Stomach smooth muscle (tissue), 2 donors: Measurements from ENCODE around the gene ADARB2.

ENCODE experiments used
- H3K27ac ChIP-seq: one replicate; pipeline ENCODE4 v1.7.0; 2013; ENCODE audit warnings: mild to moderate bottlenecking, low read length, inconsistent platforms
- H3K27me3 ChIP-seq, 2 donors: one replicate each; pipeline ENCODE4 v1.7.0; 2013; ENCODE audit warnings: low read length in 2 of 2; ENCODE audit not compliant: insufficient read depth in 2 of 2, control insufficient read depth in 1 of 2
- H3K36me3 ChIP-seq, 2 donors: one replicate each; pipeline ENCODE4 v1.7.0; 2013; ENCODE audit warnings: low read length in 2 of 2; ENCODE audit not compliant: control insufficient read depth in 2 of 2, insufficient read depth in 2 of 2
- H3K4me1 ChIP-seq: one replicate; pipeline ENCODE4 v1.7.0; 2013; ENCODE audit warnings: low read length; ENCODE audit not compliant: control insufficient read depth, insufficient read depth
- H3K4me3 ChIP-seq, 2 donors: one replicate each; pipeline ENCODE4 v1.7.0; 2013; ENCODE audit warnings: low read length in 2 of 2
- H3K9ac ChIP-seq, 2 donors: one replicate each; pipeline ENCODE4 v1.7.0; 2013; ENCODE audit warnings: low read length in 2 of 2, mild to moderate bottlenecking in 1 of 2
- H3K9me3 ChIP-seq, 2 donors: one replicate each; pipeline ENCODE4 v1.7.0; 2013; ENCODE audit warnings: low read length in 2 of 2; ENCODE audit not compliant: control insufficient read depth in 2 of 2
- donor health status: healthy.
- donor health status: Pancreatic carcinoma.

ADARB2 gene

DNA sequence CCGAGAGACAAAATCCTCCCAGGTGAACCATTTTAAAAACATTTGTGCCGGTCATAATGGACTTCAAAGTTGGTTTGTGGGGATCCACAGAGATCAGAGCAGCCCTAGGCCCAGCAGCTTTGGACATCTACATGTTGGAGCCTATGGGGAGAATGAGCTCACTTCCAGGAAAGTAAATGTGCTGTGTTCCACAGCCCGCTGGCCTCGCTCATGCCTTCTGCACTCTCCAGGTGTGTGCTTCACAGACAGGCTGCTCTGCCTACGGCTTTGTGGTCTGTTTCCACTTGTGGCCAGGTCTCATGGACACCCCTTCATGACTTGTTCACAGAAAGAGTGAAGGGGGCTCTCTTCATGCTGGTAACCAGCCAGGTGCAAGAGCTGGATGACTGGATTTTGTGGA is 141.6 kb downstream of the ADARB2 start:
- Histone ChIP-seq H3K36me3 (no peaks in the 10 kb centered on the region), H3K27me3 (no peaks in the 10 kb centered on the region), H3K27ac (no peak overlapping the region), H3K4me3 (no peak overlapping the region), H3K9ac (no peak overlapping the region), H3K4me1 (no peaks in the 10 kb centered on the region), H3K9me3 (no peaks in the 10 kb centered on the region)

GRCh38 chr10:1595242-1595600 is 142.1 kb downstream of the ADARB2 start:
- no peaks in the 10 kb centered on the region for H3K4me1 ChIP-seq
- H3K27ac ChIP-seq: no peak overlapping the region
- H3K9ac ChIP-seq: no peak overlapping the region
- H3K4me3 ChIP-seq: no peak overlapping the region
- H3K27me3 ChIP-seq: no peaks in the 10 kb centered on the region
- no peaks in the 10 kb centered on the region for H3K9me3 ChIP-seq
- H3K36me3 ChIP-seq: no peaks in the 10 kb centered on the region

GRCh38 chr10:1594372-1595241 is 142.7 kb downstream of the ADARB2 start:
- Histone ChIP-seq H3K4me3 (no peak overlapping the region), H3K27me3 (no peaks in the 10 kb centered on the region), H3K9me3 (no peaks in the 10 kb centered on the region), H3K27ac (no peak overlapping the region), H3K36me3 (no peaks in the 10 kb centered on the region), H3K4me1 (no peaks in the 10 kb centered on the region), H3K9ac (no peak overlapping the region)

DNA sequence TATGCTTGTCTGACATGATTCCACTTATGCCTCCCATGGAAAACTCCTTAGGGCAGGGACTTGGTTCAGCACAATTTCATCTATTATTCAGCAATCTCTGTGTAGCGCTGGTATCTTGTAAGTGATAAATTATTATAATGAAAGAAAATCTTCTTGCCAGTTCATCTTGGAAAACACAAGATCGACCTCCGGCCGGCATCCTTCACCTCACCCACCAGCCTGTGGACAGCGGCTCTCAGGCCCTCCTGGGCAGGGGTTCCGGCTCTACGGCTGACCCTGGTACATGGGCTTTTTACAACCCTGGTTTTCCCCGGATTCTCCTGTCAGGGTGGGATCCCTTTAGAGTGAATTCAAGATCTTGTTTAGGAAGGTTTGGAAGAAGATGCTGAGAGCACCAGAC is 145.6 kb downstream of the ADARB2 start:
- Histone ChIP-seq H3K27me3 (no peaks in the 10 kb centered on the region), H3K9ac (no peak overlapping the region), H3K27ac (no peak overlapping the region), H3K36me3 (no peaks in the 10 kb centered on the region), H3K4me1 (no peaks in the 10 kb centered on the region), H3K4me3 (no peak overlapping the region), H3K9me3 (no peaks in the 10 kb centered on the region)

GRCh38 chr10:1591045-1591444 is 146.3 kb downstream of the ADARB2 start:
- no peak overlapping the region for H3K9ac ChIP-seq

GRCh38 chr10:1589257-1589656 is 148.1 kb downstream of the ADARB2 start:
- Histone ChIP-seq H3K9ac (no peak overlapping the region), H3K27me3 (peaks cover 0 to 2% of the 10 kb centered on the region in 2 donors), H3K4me3 (no peak overlapping the region), H3K4me1 (no peaks in the 10 kb centered on the region), H3K27ac (no peak overlapping the region), H3K9me3 (no peaks in the 10 kb centered on the region), H3K36me3 (no peaks in the 10 kb centered on the region)

More at GRCh38 chr10:1591045-1591444, 146.3 kb downstream of the ADARB2 start:
- Histone ChIP-seq H3K4me1 (no peaks in the 10 kb centered on the region), H3K36me3 (no peaks in the 10 kb centered on the region), H3K27ac (no peak overlapping the region), H3K27me3 (no peaks in the 10 kb centered on the region), H3K9me3 (no peaks in the 10 kb centered on the region), H3K4me3 (no peak overlapping the region)

GRCh38 chr10:1582739-1583138 is 154.6 kb downstream of the ADARB2 start:
- H3K27me3 ChIP-seq: peaks cover 0 to 3% of the 10 kb centered on the region in 2 donors
- H3K9ac ChIP-seq: no peak overlapping the region
- H3K27ac ChIP-seq: no peak overlapping the region
- H3K4me3 ChIP-seq: no peak overlapping the region
- no peaks in the 10 kb centered on the region for H3K9me3 ChIP-seq
- H3K4me1 ChIP-seq: no peaks in the 10 kb centered on the region
- no peaks in the 10 kb centered on the region for H3K36me3 ChIP-seq

DNA sequence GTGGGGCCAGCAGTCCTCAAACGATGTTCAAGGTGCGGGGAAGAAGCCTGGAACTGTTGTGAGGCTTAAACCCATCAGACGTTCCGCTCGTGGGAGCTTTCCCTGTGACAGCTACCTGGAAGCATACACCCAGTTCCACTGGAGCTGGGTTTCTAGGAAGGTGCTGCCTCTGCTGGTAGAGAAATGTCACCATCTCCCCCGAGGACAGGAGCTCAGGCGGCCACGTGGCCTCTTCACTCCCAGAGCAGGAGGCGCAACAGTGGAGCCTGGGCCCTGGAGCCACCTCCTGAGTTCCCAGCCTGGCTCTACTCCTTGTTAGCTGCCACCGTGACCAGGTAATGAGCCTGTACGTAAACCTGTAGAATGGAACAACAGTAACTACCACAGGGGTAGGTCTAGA is 156.1 kb downstream of the ADARB2 start:
- Histone ChIP-seq H3K36me3 (no peaks in the 10 kb centered on the region), H3K27me3 (peaks cover 0 to 3% of the 10 kb centered on the region in 2 donors), H3K9ac (no peak overlapping the region), H3K9me3 (no peaks in the 10 kb centered on the region), H3K4me3 (no peak overlapping the region), H3K27ac (no peak overlapping the region), H3K4me1 (no peaks in the 10 kb centered on the region)

GRCh38 chr10:1579671-1580070 is 157.7 kb downstream of the ADARB2 start:
- Histone ChIP-seq H3K4me3 (no peak overlapping the region), H3K27ac (no peak overlapping the region), H3K9me3 (no peaks in the 10 kb centered on the region), H3K36me3 (no peaks in the 10 kb centered on the region), H3K9ac (no peak overlapping the region), H3K4me1 (no peaks in the 10 kb centered on the region), H3K27me3 (peaks cover 0 to 6% of the 10 kb centered on the region in 2 donors)

DNA sequence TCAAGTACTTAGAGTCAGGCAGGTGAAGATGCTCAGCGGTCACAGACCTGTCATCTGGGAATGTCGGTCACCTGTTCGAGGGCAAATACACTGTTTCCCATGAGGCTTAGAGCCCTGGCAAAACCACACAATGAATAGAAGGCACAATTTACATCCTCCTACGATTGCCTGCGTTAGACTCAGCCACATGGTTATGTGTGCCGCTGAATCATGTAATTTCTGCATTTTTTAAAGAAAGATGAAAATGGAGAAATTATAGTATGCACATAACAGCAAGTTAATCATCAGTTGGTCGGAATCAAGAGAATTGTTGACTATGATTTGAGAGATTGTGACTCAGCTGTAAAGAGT is 158.2 kb downstream of the ADARB2 start:
- no peaks in the 10 kb centered on the region for H3K9me3 ChIP-seq
- no peak overlapping the region for H3K27ac ChIP-seq
- H3K9ac ChIP-seq: no peak overlapping the region
- H3K4me3 ChIP-seq: no peak overlapping the region
- H3K27me3 ChIP-seq: peaks cover 0 to 3% of the 10 kb centered on the region in 2 donors
- H3K4me1 ChIP-seq: no peaks in the 10 kb centered on the region
- H3K36me3 ChIP-seq: no peaks in the 10 kb centered on the region

DNA sequence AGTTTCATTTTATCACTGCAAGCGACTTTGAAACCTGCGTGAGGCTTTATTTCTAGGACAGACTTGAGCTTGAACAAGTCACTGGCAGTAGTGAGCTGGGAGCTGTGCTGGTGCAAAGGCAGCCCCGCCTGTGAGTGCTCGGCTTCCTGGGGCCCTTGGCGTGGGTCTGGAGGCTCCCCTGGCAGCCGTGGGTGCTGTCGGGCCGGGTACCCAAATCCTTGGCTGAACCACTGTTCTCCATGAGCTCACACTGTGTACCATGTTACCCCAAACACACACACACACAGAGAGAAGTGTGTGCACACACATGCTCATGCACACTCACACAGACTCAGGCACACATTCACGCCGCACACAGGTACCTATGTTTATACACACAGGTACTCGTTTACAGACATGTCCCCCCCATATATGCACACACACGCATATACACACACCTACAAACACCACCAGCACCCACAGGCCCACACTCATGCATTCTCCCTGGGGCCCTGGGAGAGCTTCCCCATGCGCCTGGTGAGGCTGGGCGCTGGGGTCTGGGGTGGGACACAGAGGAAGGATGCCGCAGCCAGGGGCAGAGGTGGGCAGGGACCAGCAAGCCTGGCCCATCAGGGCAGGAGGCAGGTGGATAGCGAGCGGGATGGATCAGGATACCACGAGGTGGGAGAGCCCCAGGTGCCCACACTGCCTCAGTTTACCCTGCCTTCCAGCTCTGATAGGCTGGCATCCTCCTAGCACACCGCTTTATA is 158.8 kb downstream of the ADARB2 start:
- no peaks in the 10 kb centered on the region for H3K9me3 ChIP-seq
- H3K36me3 ChIP-seq: no peaks in the 10 kb centered on the region
- peaks cover 0 to 3% of the 10 kb centered on the region in 2 donors for H3K27me3 ChIP-seq
- no peak overlapping the region for H3K4me3 ChIP-seq
- H3K4me1 ChIP-seq: no peaks in the 10 kb centered on the region
- H3K27ac ChIP-seq: no peak overlapping the region
- no peak overlapping the region for H3K9ac ChIP-seq
